GM12865 (cell line): ENCODE measurements around the gene CSDE1.
"Not testable (repeated sequence)": the region's sequence is repeated elsewhere in the genome, so short reads cannot be mapped to it uniquely, and the experiment has no call there.

Experiments
- DNase-seq: peaks from one replicate; pipeline ENCODE4 v3.0.0; 2010; ENCODE audit warnings: low read depth
- H3K4me3 ChIP-seq: 2 replicates; pipeline ENCODE4 v1.5.1; 2011; ENCODE audit warnings: mild to moderate bottlenecking, low read depth, low read length, control low read depth
- TF ChIP-seq, protein P1 (sequence below): IDR thresholded peaks from 2 replicates; pipeline ENCODE4 v1.5.1; 2011; ENCODE audit warnings: low read length, control low read depth, low read depth, inconsistent platforms; ENCODE audit not compliant: insufficient read depth; ENCODE audit errors: missing control alignments

Gene CSDE1

DNA sequence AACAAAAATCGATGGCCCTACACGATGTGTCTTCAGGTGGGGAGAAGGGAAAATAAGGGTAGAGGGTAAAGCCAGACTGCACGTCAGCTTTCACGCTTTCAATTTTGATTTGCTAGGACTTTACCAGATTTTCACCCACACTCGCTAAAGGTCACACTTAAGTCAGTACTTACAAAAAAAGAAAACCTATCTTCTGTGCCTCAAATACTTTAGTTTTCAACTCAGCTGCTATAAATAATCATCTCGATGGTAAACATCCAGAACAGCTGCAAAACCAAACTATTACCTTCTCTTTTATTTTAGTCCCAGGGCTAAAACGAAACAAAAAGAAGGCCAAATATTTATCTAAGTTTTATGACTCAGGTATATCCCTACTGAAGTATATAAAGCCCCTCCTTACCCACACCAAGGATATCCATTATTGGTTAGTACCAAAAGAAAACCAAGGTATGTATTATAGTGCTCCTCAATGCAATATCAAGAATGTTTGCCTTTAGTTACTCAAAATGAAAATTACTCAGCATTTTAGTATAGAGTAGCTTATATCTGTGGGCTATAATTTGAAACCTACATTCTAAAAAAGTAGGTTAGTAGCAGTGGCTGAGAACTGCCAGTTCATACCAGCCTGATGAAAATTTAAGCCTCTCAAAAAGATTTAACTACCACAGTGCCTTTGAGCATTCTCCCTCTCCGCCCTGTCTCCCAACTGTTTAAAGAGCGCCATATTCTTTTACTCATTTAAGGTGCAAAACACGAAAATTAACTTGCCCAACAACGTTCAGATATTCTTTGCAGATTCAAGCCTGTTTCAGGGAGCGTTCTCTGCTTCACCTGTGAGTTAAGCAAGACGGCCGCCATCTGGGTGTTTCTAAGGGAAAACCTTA lies 1.5 kb downstream of the CSDE1 start:
- peak; percentile 79 for DNase-seq
- peak overlapping the region; percentile 94 for H3K4me3 ChIP-seq
- TF ChIP-seq, protein P1, sequence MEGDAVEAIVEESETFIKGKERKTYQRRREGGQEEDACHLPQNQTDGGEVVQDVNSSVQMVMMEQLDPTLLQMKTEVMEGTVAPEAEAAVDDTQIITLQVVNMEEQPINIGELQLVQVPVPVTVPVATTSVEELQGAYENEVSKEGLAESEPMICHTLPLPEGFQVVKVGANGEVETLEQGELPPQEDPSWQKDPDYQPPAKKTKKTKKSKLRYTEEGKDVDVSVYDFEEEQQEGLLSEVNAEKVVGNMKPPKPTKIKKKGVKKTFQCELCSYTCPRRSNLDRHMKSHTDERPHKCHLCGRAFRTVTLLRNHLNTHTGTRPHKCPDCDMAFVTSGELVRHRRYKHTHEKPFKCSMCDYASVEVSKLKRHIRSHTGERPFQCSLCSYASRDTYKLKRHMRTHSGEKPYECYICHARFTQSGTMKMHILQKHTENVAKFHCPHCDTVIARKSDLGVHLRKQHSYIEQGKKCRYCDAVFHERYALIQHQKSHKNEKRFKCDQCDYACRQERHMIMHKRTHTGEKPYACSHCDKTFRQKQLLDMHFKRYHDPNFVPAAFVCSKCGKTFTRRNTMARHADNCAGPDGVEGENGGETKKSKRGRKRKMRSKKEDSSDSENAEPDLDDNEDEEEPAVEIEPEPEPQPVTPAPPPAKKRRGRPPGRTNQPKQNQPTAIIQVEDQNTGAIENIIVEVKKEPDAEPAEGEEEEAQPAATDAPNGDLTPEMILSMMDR, result no peak

DNA sequence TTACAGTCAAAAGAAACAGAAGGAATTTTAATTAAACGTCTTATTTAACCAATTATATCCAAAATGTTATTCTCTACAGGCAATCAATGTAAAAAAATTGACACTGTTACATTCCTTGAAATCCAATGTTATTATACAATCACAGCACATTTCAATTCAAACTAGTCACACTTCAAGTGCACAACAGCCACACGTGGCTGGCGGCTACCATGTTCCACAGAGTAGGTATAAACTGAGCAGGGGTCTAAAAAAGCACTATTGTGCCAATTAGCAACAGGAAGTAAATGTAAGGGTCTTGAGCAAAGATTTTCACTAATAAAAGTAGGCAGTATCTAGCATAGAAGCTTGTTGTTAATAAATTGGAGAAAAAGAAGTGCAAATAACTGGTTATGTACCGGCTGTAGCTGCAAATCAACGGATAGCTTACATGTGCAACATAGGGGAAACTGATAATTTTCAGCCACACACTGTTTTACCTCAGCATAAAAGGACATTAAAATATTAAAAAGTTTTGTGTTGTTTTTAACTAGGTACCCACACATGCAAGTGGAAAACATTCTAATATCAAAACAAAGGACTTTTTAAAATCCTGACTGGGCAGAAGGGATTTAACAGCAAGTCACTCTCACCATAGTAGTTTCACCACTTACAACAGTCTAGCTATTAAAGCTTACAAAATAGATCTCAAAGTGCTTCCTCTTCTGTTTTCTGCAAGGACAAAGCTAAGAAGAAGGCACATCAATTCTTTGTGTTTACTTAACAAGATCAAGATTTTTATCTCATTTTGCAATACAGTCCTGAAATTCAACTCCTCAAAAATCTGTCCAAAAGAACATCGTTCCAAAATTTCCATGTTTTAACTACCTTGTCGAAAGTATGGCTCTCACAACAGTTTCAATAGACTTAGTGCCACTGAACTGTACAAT lies 2.5 kb downstream of the CSDE1 start:
- TF ChIP-seq, protein P1, result no peak
- no peak for DNase-seq
- peak overlapping the region; percentile 94 for H3K4me3 ChIP-seq

DNA sequence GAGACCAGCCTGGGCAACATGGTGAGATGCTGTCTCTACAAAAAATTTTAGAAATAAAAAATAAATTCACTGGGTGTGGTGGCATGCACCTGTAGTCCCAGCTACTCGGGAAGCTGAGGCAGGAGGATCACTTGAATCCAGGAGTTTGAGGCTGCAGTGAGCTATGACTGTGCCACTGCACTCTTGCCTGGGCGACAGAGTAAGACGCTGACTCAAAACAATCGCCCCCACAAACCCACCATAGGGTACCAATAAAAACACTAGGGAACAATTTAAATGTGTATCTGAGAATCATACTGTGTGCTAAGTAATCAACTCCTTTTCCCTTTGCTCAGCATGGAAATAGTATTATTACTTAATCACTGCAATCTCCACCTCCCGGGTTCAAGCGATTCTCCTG lies 4.1 kb downstream of the CSDE1 start:
- not testable (repeated sequence) for DNase-seq, H3K4me3 ChIP-seq

DNA sequence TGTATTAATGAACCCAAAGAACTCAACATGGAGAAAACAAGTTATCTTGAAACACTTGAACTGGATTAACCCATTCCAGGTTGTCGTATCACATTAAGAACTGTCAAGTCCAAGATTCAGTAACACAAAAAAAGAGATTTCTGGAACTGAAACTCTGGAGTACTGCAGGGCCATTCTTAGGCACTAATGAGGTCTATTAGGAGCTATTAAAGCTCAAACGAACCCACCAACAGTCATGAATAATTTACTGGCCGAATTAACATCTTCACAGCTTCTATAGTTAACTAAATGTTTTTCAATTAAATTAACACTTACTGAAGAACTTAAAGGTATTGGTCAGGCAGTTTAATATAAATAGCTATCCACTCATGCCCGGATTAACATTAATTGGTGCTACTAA lies 4.6 kb downstream of the CSDE1 start:
- DNase-seq, result no peak
- H3K4me3 ChIP-seq, result no peak overlapping the region
- TF ChIP-seq, protein P1, result no peak

DNA sequence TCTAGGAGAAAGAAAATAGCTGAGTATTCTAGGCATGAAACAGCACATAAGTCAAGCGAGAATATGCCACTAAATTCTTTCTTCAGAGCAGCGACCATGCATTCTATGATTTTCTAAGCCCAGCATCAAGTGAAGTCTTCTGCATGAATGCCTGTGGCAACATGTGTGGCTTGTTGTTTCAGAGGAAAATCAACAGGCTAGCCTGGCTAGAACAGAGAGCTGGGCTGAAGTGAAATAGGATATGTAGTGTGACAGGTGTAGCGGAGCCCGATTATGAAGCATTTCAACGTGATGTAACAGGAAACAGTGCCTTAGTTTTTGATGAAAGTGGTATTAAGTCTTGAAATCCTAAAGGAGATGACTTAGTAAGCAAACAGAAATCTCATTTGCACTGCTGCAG lies 7.0 kb downstream of the CSDE1 start:
- TF ChIP-seq, protein P1, result no peak
- DNase-seq, result no peak
- H3K4me3 ChIP-seq, result no peak overlapping the region

DNA sequence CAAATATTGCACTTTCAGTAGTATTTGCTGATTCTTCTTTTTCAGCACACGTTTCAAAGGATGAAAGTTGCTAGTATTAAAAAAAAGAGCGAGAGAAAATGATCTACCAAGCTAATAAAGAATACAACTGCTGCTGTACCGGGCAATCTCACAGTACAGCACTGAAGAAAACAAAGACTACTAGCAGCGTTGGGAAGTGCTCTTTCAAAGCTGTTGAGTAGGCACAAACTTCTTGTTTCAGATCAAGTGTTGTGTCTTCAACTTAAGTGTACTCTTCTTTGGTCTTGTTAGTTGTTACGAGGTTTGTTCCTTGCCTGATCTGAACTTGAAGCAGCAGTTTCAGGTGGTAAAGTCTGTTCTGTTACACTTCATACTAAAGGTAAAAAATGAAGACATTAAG lies 7.9 kb downstream of the CSDE1 start:
- DNase-seq, result no peak
- no peak overlapping the region for H3K4me3 ChIP-seq
- TF ChIP-seq, protein P1, result no peak

DNA sequence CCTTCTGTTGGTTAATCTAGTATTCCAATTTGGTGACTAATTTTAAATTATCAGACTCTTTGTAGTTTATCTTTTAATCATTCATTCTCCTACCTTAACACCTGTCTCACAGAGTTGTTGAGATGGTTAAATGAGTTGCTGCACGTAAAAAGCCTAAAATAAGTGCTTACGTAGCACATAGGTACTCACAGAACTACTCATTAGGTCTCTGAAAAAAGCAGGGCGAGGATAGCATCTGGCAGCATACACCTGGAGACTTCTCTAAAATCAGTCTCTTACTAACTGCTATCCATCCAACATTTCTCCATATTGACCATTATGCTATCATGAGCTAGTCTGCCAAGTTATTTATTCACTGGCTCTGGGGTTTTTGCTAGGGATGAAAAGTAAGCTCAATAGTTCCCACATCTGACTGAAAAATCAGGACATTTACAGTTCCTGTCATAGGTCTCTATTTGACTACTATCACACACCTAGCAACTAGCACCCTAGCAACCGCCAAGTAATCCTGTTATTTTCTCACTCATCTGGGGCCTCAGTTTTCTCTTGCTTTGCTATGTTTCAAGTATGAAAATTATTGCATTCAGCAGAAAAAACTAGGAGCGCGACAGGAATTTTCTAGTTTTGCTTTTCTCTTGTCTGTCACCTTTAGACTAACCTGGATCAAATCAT lies 11.2 kb downstream of the CSDE1 start:
- TF ChIP-seq, protein P1, result no peak
- no peak overlapping the region for H3K4me3 ChIP-seq
- no peak for DNase-seq
